Ovary (tissue), 3 donors: ENCODE measurements around the gene PTGER1.

Experiments
- CTCF ChIP-seq, 3 donors: fragments of 450-650 bp in 2 of 3; fragments of 200-600 bp in 1 of 3; IDR thresholded peaks; one replicate each; pipeline versions ENCODE4 v1.5.1 to v1.8.0; 2016 to 2022; ENCODE audit warnings: antibody characterized with exemption in 3 of 3, mild to moderate bottlenecking in 1 of 3
- POLR2A ChIP-seq: fragments of 450-650 bp; IDR thresholded peaks from one replicate; pipeline ENCODE4 v1.6.1; 2017; ENCODE audit warnings: antibody characterized with exemption, mild to moderate bottlenecking, moderate library complexity
- donor health status: DM: no; HTN: no; CAD: no.

- TF ChIP-seq CTCF (IDR thresholded peaks at IDR 0.05) (no peak), POLR2A (no peak)
Observed at GRCh38 chr19:14442891-14443631, 32.1 kb downstream of the PTGER1 start.
